ENCODE results near the gene TRABD2A.
"Not testable (repeated sequence)": the region's sequence is repeated elsewhere in the genome, so short reads cannot be mapped to it uniquely, and the experiment has no call there.

TRABD2A gene

GRCh38 chr2:84879584-84880394 lies 1.1 kb downstream of the TRABD2A start:
- no peak for DNase-seq (ENCODE audit: low spot score)

GRCh38 chr2:84878896-84879583 lies 1.8 kb downstream of the TRABD2A start:
- DNase-seq (ENCODE audit: low spot score) = no peak

GRCh38 chr2:84878459-84878858 lies 2.4 kb downstream of the TRABD2A start:
- DNase-seq (ENCODE audit: low spot score) = no peak

- no peak for DNase-seq (ENCODE audit: low spot score)
Measured at GRCh38 chr2:84876369-84876768, 4.5 kb downstream of the TRABD2A start.

GRCh38 chr2:84875619-84876018 lies 5.3 kb downstream of the TRABD2A start:
- not testable (repeated sequence) for DNase-seq (ENCODE audit: low spot score)

- no peak for DNase-seq (ENCODE audit: low spot score)
Measured at GRCh38 chr2:84875213-84875560, 5.7 kb downstream of the TRABD2A start.

GRCh38 chr2:84874381-84875212 lies 6.3 kb downstream of the TRABD2A start:
- no peak for DNase-seq (ENCODE audit: low spot score)

GRCh38 chr2:84873350-84873749 lies 7.5 kb downstream of the TRABD2A start:
- DNase-seq (ENCODE audit: low spot score) = no peak

GRCh38 chr2:84872691-84873090 lies 8.2 kb downstream of the TRABD2A start:
- not testable (repeated sequence) for DNase-seq (ENCODE audit: low spot score)

GRCh38 chr2:84870306-84870705 lies 10.6 kb downstream of the TRABD2A start:
- DNase-seq (ENCODE audit: low spot score) = no peak

GRCh38 chr2:84868327-84868726 lies 12.6 kb downstream of the TRABD2A start:
- DNase-seq (ENCODE audit: low spot score) = not testable (repeated sequence)

- DNase-seq (ENCODE audit: low spot score) = peak; percentile 74
Measured at GRCh38 chr2:84866122-84866521, 14.8 kb downstream of the TRABD2A start.

- peak; percentile 53 for DNase-seq (ENCODE audit: low spot score)
Measured at GRCh38 chr2:84865181-84865783, 15.6 kb downstream of the TRABD2A start.

GRCh38 chr2:84862006-84862405 lies 18.9 kb downstream of the TRABD2A start:
- no peak for DNase-seq (ENCODE audit: low spot score)

GRCh38 chr2:84861539-84861938 lies 19.3 kb downstream of the TRABD2A start:
- no peak for DNase-seq (ENCODE audit: low spot score)

- DNase-seq (ENCODE audit: low spot score) = no peak
Measured at GRCh38 chr2:84858937-84859336, 21.9 kb downstream of the TRABD2A start.

GRCh38 chr2:84858123-84858522 lies 22.8 kb downstream of the TRABD2A start:
- no peak for DNase-seq (ENCODE audit: low spot score)

- DNase-seq (ENCODE audit: low spot score) = no peak
Measured at GRCh38 chr2:84857566-84857965, 23.3 kb downstream of the TRABD2A start.

- no peak for DNase-seq (ENCODE audit: low spot score)
Measured at GRCh38 chr2:84856787-84857186, 24.1 kb downstream of the TRABD2A start.

- DNase-seq (ENCODE audit: low spot score) = no peak
Measured at GRCh38 chr2:84855731-84856130, 25.2 kb downstream of the TRABD2A start.

GRCh38 chr2:84854850-84855249 lies 26.0 kb downstream of the TRABD2A start:
- no peak for DNase-seq (ENCODE audit: low spot score)

GRCh38 chr2:84851876-84852275 lies 29.0 kb downstream of the TRABD2A start:
- DNase-seq (ENCODE audit: low spot score) = no peak
